ENCODE measurements around the gene WSCD1.

The WSCD1 gene

GRCh38 chr17:6170349-6170748, 100.2 kb downstream of the WSCD1 start:
- no peak for TF ChIP-seq CTCF (IDR thresholded peaks at IDR 0.05)
- H3K9me3 Mint-ChIP-seq = peaks cover 19% of the 10 kb centered on the region
- peaks cover 20% of the 10 kb centered on the region for H3K4me1 Mint-ChIP-seq
- H3K4me3 Mint-ChIP-seq = no peak overlapping the region
- H3K27ac Mint-ChIP-seq = no peak overlapping the region
- H3K36me3 Mint-ChIP-seq (ENCODE audit: low read depth) = no peaks in the 10 kb centered on the region
- peaks cover 23% of the 10 kb centered on the region for H3K27me3 Mint-ChIP-seq (ENCODE audit: low read depth, poor library complexity)
- DNase-seq = no peak

DNA sequence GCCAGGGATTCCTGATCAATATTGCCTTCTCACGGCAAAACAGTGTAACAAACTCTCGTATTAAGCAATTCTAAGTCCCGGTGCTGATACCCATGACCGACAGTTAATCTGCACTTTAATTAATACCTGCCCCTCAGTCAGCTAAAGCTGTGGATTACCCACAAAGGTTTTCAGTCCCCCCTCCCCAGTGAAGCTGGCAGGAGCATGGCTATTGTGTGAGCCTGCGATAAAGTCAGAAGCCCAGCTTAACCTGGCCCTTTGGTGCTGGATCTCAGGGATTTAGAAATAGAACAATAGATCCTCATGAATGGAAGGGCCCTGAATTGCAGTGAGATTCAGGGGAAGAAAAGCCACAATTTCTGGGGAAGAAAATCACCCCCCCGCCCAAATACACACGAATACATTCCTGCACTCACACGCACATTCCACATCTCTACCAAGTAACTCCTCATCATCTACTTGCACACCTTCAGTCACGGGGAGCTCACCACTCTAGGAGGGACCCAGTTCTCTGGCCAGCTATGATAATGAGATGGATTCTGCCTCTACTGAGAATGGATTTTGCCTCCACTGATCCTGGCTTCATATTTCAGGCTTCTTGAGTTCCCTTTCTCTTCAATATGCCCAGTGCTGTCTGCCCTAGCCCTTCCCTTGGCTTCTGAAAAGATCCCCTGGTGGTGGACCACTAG, 102.6 kb downstream of the WSCD1 start:
- DNase-seq = no peak
- H3K27me3 Mint-ChIP-seq (ENCODE audit: low read depth, poor library complexity) = peaks cover 23% of the 10 kb centered on the region
- peaks cover 19% of the 10 kb centered on the region for H3K9me3 Mint-ChIP-seq
- H3K27ac Mint-ChIP-seq = no peak overlapping the region
- H3K36me3 Mint-ChIP-seq (ENCODE audit: low read depth) = no peaks in the 10 kb centered on the region
- TF ChIP-seq CTCF (IDR thresholded peaks at IDR 0.05) = no peak
- H3K4me3 Mint-ChIP-seq = no peak overlapping the region
- peaks cover 9% of the 10 kb centered on the region for H3K4me1 Mint-ChIP-seq

DNA sequence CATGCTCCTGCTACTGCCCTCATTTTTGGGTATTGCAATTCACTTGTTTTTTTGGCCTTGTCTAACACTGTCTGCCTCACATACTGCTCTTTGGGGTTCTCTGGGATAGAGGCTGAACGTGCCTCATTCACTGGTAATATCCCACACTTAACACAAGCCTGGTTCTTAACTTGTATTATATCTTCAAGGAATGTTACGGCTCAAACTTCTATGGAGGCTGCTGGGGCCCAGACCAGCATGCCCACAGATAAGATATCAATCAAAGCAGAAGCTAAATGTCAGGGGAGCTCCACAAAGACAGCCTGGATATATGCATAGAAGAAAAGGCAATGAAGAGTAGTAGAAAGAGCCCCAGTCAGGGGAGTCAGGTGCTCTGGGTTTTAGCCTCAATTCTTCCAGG, 103.5 kb downstream of the WSCD1 start:
- TF ChIP-seq CTCF (IDR thresholded peaks at IDR 0.05) = no peak
- no peaks in the 10 kb centered on the region for H3K4me1 Mint-ChIP-seq
- H3K27me3 Mint-ChIP-seq (ENCODE audit: low read depth, poor library complexity) = peaks cover 21% of the 10 kb centered on the region
- no peaks in the 10 kb centered on the region for H3K36me3 Mint-ChIP-seq (ENCODE audit: low read depth)
- DNase-seq = no peak
- H3K4me3 Mint-ChIP-seq = no peak overlapping the region
- H3K27ac Mint-ChIP-seq = no peak overlapping the region
- H3K9me3 Mint-ChIP-seq = peaks cover 19% of the 10 kb centered on the region

All from nephron progenitor cell (in vitro differentiated cells).